Measurements from ENCODE around the gene ECSIT. TPM values are rescaled to one million over a fixed set of nuclear protein-coding genes. Genes with fewer than 3 reads are reported as not detected.
"Not testable (repeated sequence)": the region's sequence is repeated elsewhere in the genome, so short reads cannot be mapped to it uniquely, and the experiment has no call there.

ECSIT gene, protein sequence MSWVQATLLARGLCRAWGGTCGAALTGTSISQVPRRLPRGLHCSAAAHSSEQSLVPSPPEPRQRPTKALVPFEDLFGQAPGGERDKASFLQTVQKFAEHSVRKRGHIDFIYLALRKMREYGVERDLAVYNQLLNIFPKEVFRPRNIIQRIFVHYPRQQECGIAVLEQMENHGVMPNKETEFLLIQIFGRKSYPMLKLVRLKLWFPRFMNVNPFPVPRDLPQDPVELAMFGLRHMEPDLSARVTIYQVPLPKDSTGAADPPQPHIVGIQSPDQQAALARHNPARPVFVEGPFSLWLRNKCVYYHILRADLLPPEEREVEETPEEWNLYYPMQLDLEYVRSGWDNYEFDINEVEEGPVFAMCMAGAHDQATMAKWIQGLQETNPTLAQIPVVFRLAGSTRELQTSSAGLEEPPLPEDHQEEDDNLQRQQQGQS
- total RNA-seq: 22.4 and 22.6 TPM in 2 replicates

DNA sequence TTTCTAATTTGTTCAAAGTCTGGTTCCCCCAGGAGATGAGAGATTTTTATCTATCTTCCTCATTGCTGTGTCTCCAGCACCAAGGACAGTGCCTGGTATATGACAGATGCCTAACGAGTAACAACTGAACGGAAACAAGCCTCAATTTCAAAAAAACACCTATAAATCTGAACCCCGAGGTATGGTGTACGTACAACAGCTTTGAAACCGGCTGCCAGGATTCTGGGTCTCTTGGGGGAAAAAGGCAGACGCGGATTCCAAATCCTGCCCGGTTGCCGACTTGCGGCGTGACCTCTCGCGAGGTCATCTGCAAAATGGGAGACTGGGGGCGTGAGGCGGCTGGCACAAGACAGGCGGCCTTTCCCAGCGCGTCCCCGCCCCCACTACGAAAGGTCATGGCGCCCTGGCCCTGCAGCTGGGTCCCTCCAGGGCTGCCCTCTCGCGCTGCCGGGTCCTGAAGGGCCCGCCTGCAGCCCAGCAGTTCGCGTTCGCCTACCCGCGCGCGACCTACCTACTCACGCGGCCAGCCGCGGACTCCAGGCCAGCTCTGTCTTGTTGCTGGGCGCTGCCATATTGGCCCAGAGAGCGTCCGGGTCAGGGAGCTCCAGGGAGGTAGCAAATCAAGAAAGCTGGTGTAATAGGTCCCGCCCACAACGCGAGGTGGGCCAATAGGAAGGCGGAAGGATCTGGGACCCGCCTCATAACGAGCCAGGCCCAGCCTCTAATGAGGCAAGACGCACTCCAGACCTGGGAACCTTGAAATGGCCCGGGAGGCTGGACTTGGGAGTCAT, at the start of gene ECSIT:
Gene ECSIT (minus strand): TSS at position 584 of the 791 bp plus-strand sequence. CDS start 9,964 bp downstream, outside the sequence.
- DNase-seq (ENCODE audit: low read depth in 2 of 2): peak; percentile 90 to 97

DNA sequence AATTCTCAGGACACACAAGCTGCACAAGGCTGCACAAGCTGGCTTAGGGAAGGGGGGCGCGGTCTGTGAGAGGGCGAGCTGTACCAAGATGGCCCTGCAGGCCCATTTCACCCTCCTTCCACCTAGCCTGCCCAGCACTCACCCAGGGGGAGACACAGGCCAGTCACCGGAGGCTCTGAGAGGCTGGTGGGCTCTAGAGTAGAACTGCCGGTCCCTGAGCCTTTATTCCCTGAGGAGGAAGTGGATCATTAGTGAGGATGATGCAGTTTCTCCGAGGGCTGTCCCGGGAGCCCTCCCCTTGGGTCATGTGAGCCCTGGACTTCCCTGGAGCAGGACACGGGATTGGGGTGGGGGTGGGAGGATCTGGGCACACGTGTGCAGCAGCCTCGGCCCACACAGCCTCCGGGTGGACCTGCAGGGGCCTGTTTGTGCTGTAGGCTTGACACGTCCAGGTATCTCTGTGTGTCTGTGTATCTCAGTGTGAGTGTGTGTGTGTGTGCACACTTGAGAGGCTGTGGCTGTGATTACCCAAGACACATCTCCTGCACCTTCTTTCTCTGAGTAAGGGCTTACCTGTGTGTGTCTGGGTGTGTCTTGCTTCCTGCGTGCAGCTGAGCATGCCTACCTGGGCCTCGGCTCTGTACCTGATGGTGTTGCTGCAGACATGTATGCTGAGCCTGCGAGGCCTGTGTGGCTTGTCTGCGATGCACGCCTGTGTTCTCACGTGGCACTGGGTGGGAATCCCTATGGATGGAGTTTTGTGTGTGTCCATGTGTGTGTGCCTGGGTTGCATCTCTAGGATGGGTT, 48.7 kb upstream of the ECSIT start, which contains the start of gene ACP5:
Gene ACP5 (minus strand): TSS at position 195 of the 807 bp plus-strand sequence. CDS start 328 bp downstream, outside the sequence.
- no peak for DNase-seq (ENCODE audit: low read depth in 2 of 2)

DNA sequence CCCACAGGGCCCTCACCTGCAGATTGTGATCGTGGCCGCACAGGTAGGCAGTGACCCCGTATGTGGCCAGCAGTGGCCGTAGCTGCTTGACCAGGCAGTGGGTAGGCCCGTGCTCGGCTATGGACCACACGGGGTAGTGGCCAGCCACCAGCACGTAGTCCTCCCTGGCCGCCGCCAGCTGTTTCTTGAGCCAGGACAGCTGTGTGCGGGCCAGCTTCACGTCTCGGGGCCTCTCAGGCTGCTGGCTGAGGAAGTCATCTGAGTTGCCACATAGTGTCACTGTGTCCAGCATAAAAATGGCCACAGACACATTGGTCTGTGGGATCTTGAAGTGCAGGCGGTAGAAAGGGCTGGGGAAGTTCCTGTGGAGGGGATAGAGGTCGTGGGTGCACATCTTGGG, 47.3 kb upstream of the ECSIT start:
- DNase-seq (ENCODE audit: low read depth in 2 of 2): no peak

DNA sequence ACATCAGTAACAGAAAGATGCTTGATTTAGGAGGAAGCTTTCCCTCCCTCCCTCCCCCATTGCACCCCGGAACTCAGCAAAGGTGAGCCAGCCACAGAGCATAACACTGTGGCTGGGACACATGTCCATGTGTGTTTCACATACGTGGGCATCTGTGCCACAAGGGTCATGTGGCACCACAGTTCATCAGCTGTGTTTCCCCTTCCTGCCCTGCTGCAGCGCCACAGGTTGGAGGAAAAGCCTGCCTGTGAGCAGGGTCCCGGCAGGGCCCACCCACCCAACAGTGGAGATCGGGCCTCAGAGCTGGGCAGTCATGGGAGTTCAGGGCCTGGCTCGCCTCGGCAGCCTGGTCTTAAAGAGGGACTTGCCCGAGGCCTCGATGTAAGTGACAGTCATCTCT, 45.8 kb upstream of the ECSIT start:
- DNase-seq (ENCODE audit: low read depth in 2 of 2): no peak

DNA sequence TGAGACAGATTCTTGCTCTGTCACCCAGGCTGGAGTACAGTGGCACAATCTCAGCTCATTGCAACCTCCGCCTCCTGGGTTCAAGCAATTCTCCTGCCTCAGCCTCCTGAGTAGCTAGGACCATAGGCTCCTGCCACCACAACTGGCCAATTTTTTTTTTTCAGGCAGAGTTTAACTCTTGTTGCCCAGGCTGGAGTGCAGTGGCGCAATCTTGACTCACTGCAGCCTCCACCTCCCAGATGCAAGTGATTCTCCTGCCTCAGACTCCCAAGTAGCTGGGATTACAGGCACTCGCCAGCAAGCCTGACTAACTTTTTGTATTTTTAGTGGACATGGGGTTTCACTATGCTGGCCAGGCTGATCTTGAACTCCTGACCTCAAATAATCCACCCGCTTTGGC, 44.8 kb upstream of the ECSIT start:
- DNase-seq (ENCODE audit: low read depth in 2 of 2): not testable (repeated sequence)

DNA sequence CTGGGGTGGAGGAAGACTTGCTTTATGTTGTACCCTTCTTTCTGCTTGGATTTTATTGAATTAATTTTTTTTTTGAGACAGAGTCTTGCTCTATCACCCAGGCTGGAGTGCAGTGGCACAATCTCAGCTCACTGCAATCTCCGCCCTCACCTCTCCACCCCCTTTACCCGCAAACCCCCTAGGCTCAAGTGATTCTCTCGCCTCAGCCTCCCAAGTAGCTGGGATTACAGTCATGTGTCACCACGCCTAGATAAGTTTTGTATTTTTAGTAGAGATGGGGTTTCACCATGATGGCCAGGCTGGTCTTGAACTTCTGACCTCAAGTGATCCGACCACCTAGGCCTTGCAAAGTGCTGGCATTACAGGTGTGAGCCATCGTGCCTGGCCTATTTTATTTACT, 44.4 kb upstream of the ECSIT start:
- DNase-seq (ENCODE audit: low read depth in 2 of 2): not testable (repeated sequence)

DNA sequence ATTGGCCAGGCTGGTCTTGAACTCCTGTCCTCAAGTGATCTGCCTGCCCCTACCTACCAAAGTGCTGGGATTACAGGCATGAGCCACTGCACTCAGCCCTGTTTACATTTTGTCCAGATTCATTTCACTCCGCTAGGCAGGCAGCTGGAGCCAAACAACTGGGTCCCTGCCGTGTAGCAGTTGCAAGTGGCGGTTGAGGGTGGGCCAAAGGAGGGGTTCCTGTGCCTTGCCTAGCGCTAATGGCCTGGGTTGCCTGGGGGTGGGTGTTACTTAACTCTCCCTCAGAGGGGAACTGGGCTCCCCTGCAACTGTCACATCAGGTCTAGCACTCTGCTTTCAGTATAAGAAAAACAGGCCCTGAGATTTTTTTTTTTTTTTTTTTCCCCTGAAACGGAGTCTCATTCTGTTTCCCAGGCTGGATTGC, 41.1 kb upstream of the ECSIT start:
- DNase-seq (ENCODE audit: low read depth in 2 of 2): no peak

DNA sequence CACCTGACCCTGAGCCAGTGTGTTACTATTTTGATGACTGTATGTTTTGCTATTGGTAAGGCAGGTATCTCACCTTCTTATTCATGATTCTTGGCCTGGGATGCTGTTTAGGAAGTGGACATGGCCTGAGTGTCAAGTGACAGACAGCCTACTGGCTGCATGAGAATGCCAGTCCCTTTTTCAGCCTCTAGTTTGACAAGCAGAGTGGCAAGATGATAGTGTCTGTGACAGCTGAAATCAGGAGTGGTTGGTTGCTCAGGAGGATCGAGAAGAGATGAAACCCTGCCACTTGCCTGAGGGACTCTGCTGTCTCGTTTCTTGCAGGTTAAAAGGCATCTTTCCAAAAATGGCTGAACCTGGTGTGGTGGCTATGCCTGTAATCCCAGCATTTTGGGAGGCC, 37.2 kb upstream of the ECSIT start:
- DNase-seq (ENCODE audit: low read depth in 2 of 2): no peak

DNA sequence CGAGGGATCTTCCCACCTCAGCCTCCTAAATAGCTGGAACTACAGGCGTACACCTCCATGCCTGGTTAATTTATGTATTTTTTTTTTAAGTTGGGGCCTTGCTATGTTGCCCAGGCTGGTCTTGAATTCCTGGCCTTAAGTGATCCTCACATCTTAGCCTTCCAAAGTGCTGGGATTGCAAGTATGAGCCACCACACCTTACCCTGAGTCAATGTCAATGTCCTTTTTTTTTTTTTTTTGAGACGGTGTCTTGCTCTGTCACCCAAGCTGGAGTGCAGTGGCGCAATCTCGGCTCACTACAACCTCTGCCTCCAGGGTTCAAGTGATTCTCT, 36.7 kb upstream of the ECSIT start:
- not testable (repeated sequence) for DNase-seq (ENCODE audit: low read depth in 2 of 2)

DNA sequence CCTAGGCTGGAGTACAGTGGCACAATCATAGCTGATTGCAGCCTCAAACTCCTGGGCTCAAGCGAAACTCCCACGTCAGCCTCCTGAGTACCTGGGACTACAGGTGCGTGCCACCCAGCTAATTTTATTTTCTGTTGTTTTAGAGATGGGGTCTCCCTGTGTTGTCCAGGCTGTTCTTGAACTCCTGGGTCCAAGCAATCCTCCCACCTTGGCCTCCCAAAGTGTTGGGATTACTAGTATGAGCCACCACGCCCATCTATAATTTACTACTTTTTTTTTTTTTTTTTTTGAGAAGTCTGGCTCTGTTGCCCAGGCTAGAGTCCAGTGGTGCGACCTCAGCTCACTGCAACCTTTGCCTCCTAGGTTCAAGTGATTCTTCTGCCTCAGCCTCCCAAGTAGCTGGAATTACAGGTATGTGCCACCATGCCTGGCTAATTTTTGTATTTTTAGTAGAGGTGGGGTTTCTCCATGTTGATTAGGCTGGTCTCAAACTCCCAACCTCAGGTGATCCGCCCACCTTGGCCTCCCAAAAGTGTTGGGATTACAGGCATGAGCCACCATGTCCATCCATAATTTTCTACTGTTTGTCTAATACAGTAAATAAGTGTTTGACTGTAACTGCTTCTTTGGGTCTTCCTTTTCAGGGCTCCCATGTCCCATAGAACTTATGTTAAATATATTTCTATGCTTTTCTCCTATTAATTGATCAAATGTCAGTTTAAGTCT, 35.3 kb upstream of the ECSIT start:
- not testable (repeated sequence) for DNase-seq (ENCODE audit: low read depth in 2 of 2)

DNA sequence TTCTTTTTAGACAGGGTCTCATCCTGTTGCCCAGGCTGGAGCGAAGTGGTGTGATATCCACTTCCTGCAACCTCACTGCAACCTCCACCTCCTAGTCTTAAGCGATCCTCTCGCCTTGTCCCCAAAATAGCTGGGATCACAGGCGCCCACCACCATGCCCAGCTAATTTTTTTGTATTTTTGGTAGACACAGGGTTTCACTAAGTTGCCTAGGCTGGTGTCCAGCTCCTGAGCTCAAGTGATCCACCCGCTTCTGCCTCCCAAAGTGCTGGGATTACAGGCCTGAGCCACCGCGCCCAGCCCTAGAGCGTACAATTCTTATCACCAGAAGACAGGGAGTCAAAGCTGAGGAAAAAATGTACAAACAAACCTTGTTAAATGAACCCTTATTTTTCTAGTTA, 34.6 kb upstream of the ECSIT start:
- no peak for DNase-seq (ENCODE audit: low read depth in 2 of 2)

DNA sequence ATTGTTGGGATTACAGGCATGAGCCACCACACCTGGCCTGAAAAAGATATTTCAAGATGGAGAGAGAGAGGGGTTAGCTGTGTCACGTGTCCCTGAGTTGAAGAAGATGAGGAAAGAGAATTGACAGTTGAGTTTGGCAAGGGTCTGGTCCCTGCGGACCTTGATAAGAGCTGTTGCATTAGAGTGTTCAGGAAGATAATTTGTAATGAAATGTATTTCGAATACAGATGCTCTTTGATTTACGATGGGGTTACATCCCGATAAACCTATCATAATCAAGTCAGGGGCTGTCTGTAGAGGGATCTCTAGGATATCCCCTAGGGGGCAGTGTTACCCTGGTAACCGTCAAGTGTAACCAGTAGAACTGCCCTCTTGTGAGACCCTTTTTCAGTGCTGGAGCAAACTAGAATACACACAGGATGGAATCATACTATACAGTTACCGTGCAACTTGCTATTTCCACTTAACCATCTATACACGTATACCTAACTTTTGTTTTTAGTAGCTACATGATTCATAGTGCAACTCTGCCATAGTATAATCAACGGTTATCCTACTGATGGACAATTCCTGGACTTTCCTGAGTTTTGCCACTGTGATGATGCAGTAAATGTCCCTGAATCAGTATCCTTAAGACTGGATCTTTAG, 31.6 kb upstream of the ECSIT start:
- DNase-seq (ENCODE audit: low read depth in 2 of 2): peak; percentile 70 to 81

DNA sequence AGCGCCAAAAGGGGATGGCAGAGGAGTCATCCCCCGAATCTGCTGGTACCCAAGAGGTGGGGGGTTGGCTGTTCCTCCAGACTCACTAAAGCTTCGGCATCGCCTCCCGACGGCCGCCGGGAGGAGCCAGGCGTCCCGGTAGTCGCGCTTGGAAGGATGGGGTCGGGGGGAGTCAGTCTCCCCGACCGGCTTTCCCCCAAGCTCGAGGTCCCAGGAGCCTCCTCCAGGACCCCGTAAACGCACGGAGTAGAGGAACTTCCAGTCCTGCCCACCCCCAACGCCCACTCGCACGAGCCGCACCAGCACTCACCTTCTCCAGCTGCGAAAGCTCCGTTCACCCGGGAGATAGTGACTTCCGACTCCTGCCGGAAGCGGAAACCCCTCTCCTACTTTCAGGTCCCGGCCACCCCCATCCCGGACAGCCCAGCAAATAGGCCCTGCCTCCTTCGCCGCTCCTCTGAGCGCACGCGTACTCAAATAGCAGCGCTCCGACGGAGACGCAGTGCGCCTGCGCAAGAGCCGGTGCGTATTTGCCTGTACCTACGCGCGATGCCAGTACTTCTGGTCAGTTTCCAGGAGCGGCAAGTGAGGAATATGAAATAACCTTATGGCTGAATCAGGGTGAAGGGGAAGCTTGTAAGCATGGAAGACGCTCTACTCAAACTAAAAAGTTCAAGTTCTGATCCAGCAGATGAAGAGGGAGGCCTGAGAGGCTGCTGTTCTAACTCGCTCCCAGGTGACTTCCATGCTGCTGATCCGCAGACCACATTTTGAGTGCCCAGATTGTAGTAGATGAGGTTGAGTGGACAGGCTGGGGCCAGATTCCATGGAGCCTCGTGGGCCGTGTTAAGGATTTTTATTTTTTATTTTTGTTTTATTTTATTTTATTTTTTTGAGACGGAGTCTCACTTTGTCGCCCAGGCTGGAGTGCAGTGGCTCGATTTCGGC, 30.2 kb upstream of the ECSIT start, which contains the start of gene ELOF1:
Gene ELOF1 (minus strand): TSS at position 350 of the 948 bp plus-strand sequence. CDS start 4,883 bp downstream, outside the sequence.
- DNase-seq (ENCODE audit: low read depth in 2 of 2): peak; percentile 95 to 98

DNA sequence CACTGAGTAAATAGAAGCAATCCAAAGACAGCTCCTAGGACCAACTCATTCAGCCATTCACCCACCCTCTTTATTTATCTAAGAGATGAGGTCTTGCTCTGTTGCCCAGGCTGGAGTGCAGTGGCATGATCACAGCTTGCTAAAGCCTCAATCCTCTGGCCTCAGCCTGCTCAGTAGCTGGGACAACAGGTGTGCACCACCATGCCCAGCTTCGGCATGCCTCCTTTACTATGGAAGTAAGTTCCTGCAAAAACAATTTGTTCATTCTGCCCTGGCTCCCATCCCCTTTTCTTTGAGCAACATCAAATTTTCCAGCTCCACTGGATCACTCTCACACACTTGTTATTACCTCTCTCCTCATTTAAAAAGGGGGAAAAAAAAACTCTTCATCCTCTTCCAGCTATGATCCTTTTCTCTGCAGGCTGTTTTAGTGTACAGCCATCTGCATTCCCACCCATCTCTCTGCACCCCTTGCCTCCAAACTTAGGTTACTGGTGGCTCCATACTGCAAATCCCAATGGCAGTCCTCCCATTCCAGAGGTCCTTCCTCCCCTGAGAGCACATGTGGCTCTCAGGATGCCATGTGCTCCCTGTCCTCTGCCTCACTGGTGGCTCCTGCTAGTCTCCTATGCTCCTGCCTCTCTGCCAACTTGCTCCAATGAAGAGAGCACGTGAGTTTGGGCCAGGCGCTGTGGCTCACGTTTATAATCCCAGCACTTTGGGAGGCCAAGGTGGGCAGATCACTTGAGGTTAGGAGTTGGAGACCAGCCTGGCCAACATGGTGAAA, 27.9 kb upstream of the ECSIT start:
- DNase-seq (ENCODE audit: low read depth in 2 of 2): no peak

DNA sequence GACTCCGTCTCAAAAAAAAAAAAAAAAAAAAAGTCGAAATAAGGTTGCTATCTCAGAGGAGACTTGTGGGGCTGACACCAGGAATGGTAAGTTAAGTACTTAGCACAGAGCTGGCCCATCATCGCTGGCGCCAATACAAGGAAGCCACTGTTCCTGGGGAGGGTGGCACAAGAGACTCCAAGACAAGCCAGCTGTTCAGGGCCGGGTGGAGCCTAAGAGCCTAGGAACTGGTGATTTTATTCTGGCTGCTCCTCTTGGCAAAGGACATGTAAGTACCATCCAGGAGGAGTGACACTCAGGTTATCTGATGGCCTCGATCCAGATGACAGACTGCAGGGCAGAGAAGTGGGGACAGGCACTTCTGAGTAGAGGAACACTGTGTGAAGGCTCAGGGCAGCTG, 26.3 kb upstream of the ECSIT start:
- DNase-seq (ENCODE audit: low read depth in 2 of 2): no peak

DNA sequence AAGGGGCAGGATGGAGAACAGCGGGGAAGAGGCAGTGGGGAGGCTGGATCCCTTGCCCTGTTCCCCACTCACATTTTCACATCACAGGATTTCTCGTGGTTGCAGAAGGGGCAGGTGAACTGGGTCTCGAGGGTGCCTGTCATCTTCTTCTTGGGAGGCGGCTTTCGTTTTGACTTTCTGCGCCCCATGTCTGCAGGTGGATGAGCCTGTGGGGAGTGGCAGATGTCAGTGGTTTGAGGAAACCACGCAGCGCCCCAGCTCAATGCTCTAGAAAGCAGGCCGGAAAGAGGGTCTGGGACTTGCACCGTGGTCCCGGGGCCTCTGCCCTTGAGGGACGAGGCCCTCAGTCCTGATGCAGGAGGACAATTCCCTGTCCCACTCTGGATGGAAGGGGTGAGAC, 25.2 kb upstream of the ECSIT start:
- no peak for DNase-seq (ENCODE audit: low read depth in 2 of 2)

DNA sequence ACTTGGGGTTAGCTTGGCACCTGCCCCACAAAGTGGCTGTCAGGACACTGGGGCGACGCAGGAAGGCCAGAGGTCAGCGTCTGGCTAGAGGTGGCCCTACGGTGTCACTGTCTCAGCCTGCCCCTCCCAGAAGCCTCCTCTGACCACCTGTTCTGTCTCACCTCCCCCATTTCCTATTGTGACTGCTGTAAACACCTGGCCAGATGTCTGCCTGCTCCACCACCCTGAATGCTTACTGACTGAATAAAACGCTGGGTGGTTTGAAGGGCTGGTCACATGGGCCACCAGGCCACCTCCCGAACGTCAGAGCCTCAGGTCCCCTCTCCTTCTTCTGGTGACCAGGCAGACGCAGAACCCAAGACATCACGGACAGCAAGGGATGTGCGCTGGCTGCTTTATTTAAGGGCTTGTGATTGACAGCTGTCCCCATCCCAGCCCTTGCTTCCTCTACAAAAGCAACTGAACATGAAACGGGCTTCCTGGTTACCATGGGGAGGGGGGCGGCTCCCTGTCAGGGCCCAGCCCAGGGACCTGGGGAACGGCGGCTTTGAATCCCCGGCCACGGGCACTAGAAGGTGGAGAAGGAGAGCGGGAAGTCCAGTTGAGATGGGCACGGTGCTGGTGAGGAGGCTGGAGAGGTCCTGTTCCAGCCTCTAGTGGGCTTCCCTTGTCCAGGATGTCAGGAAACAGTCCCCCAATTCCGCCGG, 23.9 kb upstream of the ECSIT start:
- DNase-seq (ENCODE audit: low read depth in 2 of 2): no peak
